B cell (primary cell): ENCODE results near the gene DNTT. TPM values are rescaled to one million over a fixed set of nuclear protein-coding genes. Genes with fewer than 3 reads are reported as not detected.

Source experiments
- ATAC-seq: fragments of 200-7000 bp; cut with Tn5 transposase; one replicate; pipeline ENCODE4 v1.10.0; 2021; ENCODE audit warnings: low read depth, mild to moderate bottlenecking, moderate number of reproducible peaks, moderate library complexity
- CTCF ChIA-PET: fragments of 350-600 bp; sonication (Branson Sonifier 250); formaldehyde crosslinking; loops from one replicate; lab custom pipeline; 2021; ENCODE audit warnings: antibody characterized with exemption, inconsistent platforms; lab: Charles Lee
- POLR2A ChIA-PET: fragments of 350-600 bp; sonication (Branson Sonifier 250); formaldehyde crosslinking; loops from one replicate; lab custom pipeline; 2021; ENCODE audit warnings: antibody characterized with exemption; lab: Charles Lee
- DNase-seq: peaks from one replicate; pipeline ENCODE4 v3.0.0; 2013
- H2AFZ ChIP-seq: 2 replicates; pipeline ENCODE4 v1.6.1; 2012; ENCODE audit warnings: mild to moderate bottlenecking, low read depth, low read length; ENCODE audit not compliant: insufficient read depth, poor library complexity, severe bottlenecking
- H3K27ac ChIP-seq, 2 donors: 1 replicate in 1 of 2; 2 replicates in 1 of 2; pipeline ENCODE4 v1.5.1; 2012 to 2013; ENCODE audit warnings: low read length in 2 of 2, mild to moderate bottlenecking in 2 of 2, moderate library complexity in 1 of 2
- H3K27me3 ChIP-seq, 4 experiments: fragments of 200-600 bp in 1 of 4; sonication (generic) in 1 of 4; replicated peaks in 1 of 4; 1 replicate in 2 of 4; 2 replicates in 2 of 4; pipeline versions ENCODE4 v1.6.1 to v1.7.0; 2013 to 2016; ENCODE audit warnings: low read length in 3 of 4, mild to moderate bottlenecking in 2 of 4, mixed read lengths in 1 of 4, moderate library complexity in 1 of 4; ENCODE audit not compliant: insufficient read depth in 4 of 4, control insufficient read depth in 3 of 4; ENCODE audit errors: control extremely low read depth in 1 of 4
- H3K36me3 ChIP-seq, 2 experiments: replicated peaks in 1 of 2; 1 replicate in 1 of 2; 2 replicates in 1 of 2; pipeline versions ENCODE4 v1.6.1 to v1.7.1; 2013; ENCODE audit warnings: low read length in 1 of 2; ENCODE audit not compliant: insufficient read depth in 2 of 2, control insufficient read depth in 1 of 2; ENCODE audit errors: control extremely low read depth in 1 of 2, extremely low read depth in 1 of 2
- H3K4me1 ChIP-seq, 2 donors: fragments of 200-600 bp in 1 of 2; sonication (generic) in 1 of 2; 1 replicate in 1 of 2; 2 replicates in 1 of 2; pipeline versions ENCODE4 v1.5.1 to v1.6.1; 2013 to 2017; ENCODE audit warnings: low read length in 2 of 2; ENCODE audit not compliant: control insufficient read depth in 2 of 2, insufficient read depth in 2 of 2
- H3K4me2 ChIP-seq: replicated peaks from 2 replicates; pipeline ENCODE3; 2012; ENCODE audit warnings: mild to moderate bottlenecking, low read depth, low read length; ENCODE audit not compliant: poor library complexity, severe bottlenecking
- H3K4me3 ChIP-seq, 5 experiments: fragments of 200-600 bp in 1 of 5; sonication (generic) in 1 of 5; 1 replicate in 3 of 5; 2 replicates in 2 of 5; pipeline versions ENCODE4 v1.5.1 to v1.7.0; 2011 to 2016; ENCODE audit warnings: low read length in 4 of 5, mild to moderate bottlenecking in 4 of 5, low read depth in 2 of 5, control low read depth in 1 of 5, moderate library complexity in 1 of 5; ENCODE audit not compliant: insufficient read depth in 1 of 5; ENCODE audit errors: control extremely low read depth in 1 of 5, extremely low read depth in 1 of 5
- H3K79me2 ChIP-seq: fragments of 200-600 bp; sonication (generic); one replicate; pipeline ENCODE4 v1.6.0; 2016; ENCODE audit warnings: low read length; ENCODE audit not compliant: control insufficient read depth, insufficient read depth
- H3K9ac ChIP-seq: fragments of 200-600 bp; sonication (generic); 2 replicates; pipeline ENCODE4 v1.6.1; 2017; ENCODE audit warnings: mild to moderate bottlenecking, low read length, moderate library complexity
- H3K9me3 ChIP-seq, 3 donors: one replicate each; pipeline versions ENCODE4 v1.6.1 to v1.7.1; 2013; ENCODE audit warnings: low read length in 2 of 3; ENCODE audit not compliant: control insufficient read depth in 2 of 3, insufficient read depth in 1 of 3; ENCODE audit errors: control extremely low read depth in 1 of 3
- H4K20me1 ChIP-seq: 2 replicates; pipeline ENCODE4 v1.6.0; 2012; ENCODE audit warnings: mild to moderate bottlenecking, low read length; ENCODE audit not compliant: insufficient read depth, control insufficient read depth, poor library complexity, severe bottlenecking
- H3K27ac Mint-ChIP-seq: one replicate; pipeline ENCODE4 v1.8.0; 2021; ENCODE audit warnings: mixed read lengths
- H3K27me3 Mint-ChIP-seq: one replicate; pipeline ENCODE4 v1.8.0; 2021; ENCODE audit warnings: mixed read lengths
- H3K4me1 Mint-ChIP-seq: one replicate; pipeline ENCODE4 v1.8.0; 2021; ENCODE audit warnings: mixed read lengths
- H3K4me3 Mint-ChIP-seq: one replicate; pipeline ENCODE4 v1.8.0; 2021; ENCODE audit warnings: mixed read lengths
- H3K9me3 Mint-ChIP-seq: one replicate; pipeline ENCODE4 v1.8.0; 2022; ENCODE audit warnings: mixed read lengths; ENCODE audit not compliant: insufficient read depth
- EZH2 ChIP-seq: IDR thresholded peaks from 2 replicates; pipeline ENCODE4 v1.6.1; 2012; ENCODE audit warnings: borderline replicate concordance, low read depth, mild to moderate bottlenecking, moderate library complexity, low read length; ENCODE audit not compliant: insufficient read depth, poor library complexity, severe bottlenecking
- WGBS: methylation state at CpG from one replicate; pipeline ENCODE4 v1.1.5; 2013; ENCODE audit warnings: missing lambda C conversion rate; ENCODE audit not compliant: insufficient coverage; 5-methylcytosine and 5-hydroxymethylcytosine counted together
- intact Hi-C: fragments of 100-400 bp; cut with micrococcal nuclease; formaldehyde crosslinking; loops from one replicate; pipeline ENCODE4 v1.10.0; 2022
- polyA plus RNA-seq: library from polyadenylated mRNA; depleted of rRNA; stranded (reverse); fragments of >200 nt; gene quantifications from 2 replicates; pipeline ENCODE4 v1.2.3, GENCODE V29; 2012
- total RNA-seq, 2 donors: library from RNA; stranded (reverse); fragments of 120-200 nt in 1 of 2; gene quantifications; 1 replicate in 1 of 2; 2 replicates in 1 of 2; pipeline versions ENCODE4 v1.2.3 to v1.2.4, GENCODE V29; 2013 to 2022
- TF ChIP-seq, protein P1 (sequence below): fragments of 200-600 bp; IDR thresholded peaks from one replicate; pipeline ENCODE4 v1.8.0; 2022; ENCODE audit warnings: antibody characterized with exemption, mild to moderate bottlenecking

DNTT gene
- total and polyA plus RNA-seq, 2 donors (not counting 1 experiment from before 2014, with no cell fraction given): not detected

DNA sequence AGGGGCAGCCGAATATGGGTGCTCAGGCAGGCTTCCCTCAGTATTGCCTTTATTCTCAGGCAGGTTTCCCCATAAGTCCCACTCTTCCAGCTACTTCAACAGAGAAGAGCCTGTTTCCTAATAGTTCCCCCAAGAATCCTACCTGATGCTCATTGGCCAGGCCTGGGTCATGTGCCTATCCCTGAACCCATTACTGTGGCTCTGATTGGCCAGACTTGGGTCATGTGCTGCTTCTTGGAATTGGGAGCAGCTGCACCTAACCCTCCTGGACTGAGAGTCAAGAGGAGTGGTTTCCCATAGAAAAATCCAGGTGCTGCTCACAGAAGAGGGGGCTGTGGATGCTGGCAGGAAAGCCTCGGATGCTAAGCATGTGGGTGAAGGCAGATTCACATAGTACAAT is 32.9 kb downstream of the DNTT start:
- ATAC-seq (no peak), DNase-seq (no peak)
- Histone ChIP-seq H3K79me2 (no peaks in the 10 kb centered on the region), H2AFZ (no peak overlapping the region), H3K36me3 (no peaks in the 10 kb centered on the region), H3K27ac (no peak overlapping the region), H3K27me3 (no peaks in the 10 kb centered on the region), H3K4me3 (no peak overlapping the region), H3K4me1 (peaks cover 0 to 3% of the 10 kb centered on the region in 2 donors), H4K20me1 (no peaks in the 10 kb centered on the region), H3K9me3 (no peaks in the 10 kb centered on the region), H3K4me2 (no peak overlapping the region), H3K9ac (no peak overlapping the region)
- no peaks in the 10 kb centered on the region for H3K9me3 Mint-ChIP-seq
- ChIA-PET CTCF (interaction anchor here (0.6 to 9.3 kb wide), 8 partner anchors 9 to 333 kb away, joined by 3 to 107 read pairs (median 4); no protein-coding TSS in a partner anchor), POLR2A (no interaction called here)
- H3K27me3 Mint-ChIP-seq: peaks cover 15% of the 10 kb centered on the region
- no peak overlapping the region for H3K4me3 Mint-ChIP-seq
- 100% methylated on average over 1 of the region's 2 CpGs for WGBS
- intact Hi-C loops: no loop called here
- peaks cover 7% of the 10 kb centered on the region for H3K4me1 Mint-ChIP-seq
- no peak for TF ChIP-seq EZH2
- TF ChIP-seq, protein P1, sequence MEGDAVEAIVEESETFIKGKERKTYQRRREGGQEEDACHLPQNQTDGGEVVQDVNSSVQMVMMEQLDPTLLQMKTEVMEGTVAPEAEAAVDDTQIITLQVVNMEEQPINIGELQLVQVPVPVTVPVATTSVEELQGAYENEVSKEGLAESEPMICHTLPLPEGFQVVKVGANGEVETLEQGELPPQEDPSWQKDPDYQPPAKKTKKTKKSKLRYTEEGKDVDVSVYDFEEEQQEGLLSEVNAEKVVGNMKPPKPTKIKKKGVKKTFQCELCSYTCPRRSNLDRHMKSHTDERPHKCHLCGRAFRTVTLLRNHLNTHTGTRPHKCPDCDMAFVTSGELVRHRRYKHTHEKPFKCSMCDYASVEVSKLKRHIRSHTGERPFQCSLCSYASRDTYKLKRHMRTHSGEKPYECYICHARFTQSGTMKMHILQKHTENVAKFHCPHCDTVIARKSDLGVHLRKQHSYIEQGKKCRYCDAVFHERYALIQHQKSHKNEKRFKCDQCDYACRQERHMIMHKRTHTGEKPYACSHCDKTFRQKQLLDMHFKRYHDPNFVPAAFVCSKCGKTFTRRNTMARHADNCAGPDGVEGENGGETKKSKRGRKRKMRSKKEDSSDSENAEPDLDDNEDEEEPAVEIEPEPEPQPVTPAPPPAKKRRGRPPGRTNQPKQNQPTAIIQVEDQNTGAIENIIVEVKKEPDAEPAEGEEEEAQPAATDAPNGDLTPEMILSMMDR: no peak
- no peak overlapping the region for H3K27ac Mint-ChIP-seq

DNA sequence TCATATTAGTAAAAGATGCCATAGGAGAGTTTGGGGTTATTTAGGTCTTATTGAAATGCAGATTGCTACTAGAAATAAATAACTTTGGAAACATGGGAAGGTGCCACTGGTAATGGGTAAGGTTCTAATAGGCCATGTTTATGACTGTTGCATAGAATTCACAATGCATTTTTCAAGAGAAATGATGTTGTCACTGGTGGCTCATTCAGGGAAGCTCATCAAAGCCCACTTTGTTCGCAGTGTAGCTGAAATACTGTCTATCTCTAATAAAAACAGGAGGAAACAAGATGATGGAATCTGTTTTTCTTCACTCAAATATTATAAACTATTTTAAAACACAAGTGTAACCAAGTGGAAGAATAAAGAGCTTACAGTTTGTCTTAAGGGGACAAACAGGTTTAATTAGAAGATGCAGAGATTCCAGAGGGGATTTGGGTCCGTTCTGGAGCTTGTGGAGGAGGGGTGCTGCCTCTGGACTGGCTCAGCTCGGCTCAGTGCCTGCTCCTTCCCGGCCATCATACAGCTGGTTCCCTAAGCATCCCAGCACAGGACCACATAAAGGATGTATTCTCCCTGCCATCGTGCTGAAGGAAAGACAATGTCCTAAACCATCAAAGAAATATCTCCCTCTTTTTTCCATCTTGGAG is 34.2 kb downstream of the DNTT start:
- Histone ChIP-seq H2AFZ (no peak overlapping the region), H3K79me2 (no peaks in the 10 kb centered on the region), H3K4me3 (no peak overlapping the region), H3K4me1 (peaks cover 0 to under 1% of the 10 kb centered on the region in 2 donors), H3K9ac (no peak overlapping the region), H3K27me3 (no peaks in the 10 kb centered on the region), H3K4me2 (no peak overlapping the region), H4K20me1 (no peaks in the 10 kb centered on the region), H3K36me3 (no peaks in the 10 kb centered on the region), H3K9me3 (no peaks in the 10 kb centered on the region), H3K27ac (no peak overlapping the region)
- CTCF ChIA-PET: interaction anchor here (0.8 to 9.3 kb wide), 11 partner anchors 10 to 335 kb away, joined by 3 to 107 read pairs (median 4); no protein-coding TSS in a partner anchor
- Mint-ChIP-seq H3K27ac (no peak overlapping the region), H3K27me3 (peaks cover 15% of the 10 kb centered on the region), H3K4me1 (no peaks in the 10 kb centered on the region), H3K9me3 (no peaks in the 10 kb centered on the region), H3K4me3 (no peak overlapping the region)
- WGBS: 100% methylated on average over 1 of the region's 5 CpGs
- TF ChIP-seq EZH2: no peak
- TF ChIP-seq, protein P1: no peak
- DNase-seq: no peak
- intact Hi-C loops: no loop called here
- POLR2A ChIA-PET: interaction anchor here (0.5 kb wide), 1 partner anchor 79 kb away, joined by 6 read pairs; no protein-coding TSS in a partner anchor
- no peak for ATAC-seq
